ENCODE data around the gene ATMIN.
A peak's percentile ranks its signal among the peaks of the same experiment; 100 is the strongest.

The ATMIN gene

GRCh38 chr16:81071805-81072204 lies 36.2 kb downstream of the ATMIN start:
- no peak for DNase-seq

DNA sequence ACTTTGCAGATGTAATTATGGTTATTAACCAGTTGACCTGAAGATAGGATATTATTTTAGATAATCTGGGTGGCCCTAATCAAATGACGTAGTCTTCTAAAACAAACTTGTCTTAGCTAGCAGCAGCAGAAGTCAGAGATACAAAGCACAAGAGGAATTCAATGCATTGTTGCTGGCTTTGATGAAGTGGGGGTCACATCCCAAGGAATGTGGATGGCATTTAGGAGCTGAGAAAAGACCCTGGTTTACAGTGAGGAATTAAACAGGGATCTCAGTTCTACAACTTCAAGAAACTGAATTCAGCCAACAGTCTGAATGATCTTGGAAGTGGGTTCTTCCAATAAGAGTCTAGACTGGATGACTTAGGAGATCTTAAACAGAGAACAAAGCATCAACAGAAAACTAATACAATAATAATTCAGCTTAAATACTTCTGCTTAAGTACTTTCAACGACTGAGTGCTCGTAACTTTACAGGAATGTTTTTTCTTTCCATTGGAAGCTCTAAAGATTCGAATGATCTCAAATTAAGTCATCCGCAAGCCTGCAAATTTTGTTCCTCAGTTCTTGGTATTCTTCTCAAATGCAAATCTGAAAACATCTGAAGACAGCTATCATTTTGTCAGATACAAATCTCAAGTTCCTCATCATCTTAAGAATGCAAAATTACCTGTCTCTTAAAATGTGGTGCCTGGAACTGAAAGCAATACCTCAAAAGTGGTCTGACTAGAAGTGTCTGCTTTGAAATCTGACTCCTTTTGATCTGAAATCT lies 38.1 kb downstream of the ATMIN start:
- no peak for DNase-seq

DNA sequence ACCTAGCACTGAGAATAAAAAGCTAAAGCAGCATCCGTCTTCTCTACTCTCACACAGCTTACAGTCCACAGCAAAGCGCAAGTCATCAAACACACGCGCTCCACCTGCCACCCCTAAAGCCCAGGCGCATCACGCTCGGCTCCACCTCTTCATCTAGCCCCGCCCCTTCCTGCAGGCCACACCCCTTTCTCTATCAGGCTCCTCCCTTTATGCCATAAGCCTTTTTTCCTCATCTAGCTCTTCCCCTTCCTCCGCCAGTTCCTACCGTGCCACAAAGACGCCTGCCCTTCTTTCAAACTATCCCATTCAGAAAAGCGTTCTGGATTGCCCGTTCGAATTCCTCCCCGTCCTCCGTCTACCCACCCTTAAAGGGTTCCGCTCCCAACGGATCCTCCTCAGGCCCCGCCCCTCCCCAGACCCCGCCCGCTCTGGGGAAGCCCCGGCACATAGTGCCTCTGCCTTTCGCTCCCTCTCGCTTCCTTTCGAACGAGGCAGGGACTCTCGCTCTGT lies 41.0 kb downstream of the ATMIN start:
- peak; percentile 89 for DNase-seq

DNA sequence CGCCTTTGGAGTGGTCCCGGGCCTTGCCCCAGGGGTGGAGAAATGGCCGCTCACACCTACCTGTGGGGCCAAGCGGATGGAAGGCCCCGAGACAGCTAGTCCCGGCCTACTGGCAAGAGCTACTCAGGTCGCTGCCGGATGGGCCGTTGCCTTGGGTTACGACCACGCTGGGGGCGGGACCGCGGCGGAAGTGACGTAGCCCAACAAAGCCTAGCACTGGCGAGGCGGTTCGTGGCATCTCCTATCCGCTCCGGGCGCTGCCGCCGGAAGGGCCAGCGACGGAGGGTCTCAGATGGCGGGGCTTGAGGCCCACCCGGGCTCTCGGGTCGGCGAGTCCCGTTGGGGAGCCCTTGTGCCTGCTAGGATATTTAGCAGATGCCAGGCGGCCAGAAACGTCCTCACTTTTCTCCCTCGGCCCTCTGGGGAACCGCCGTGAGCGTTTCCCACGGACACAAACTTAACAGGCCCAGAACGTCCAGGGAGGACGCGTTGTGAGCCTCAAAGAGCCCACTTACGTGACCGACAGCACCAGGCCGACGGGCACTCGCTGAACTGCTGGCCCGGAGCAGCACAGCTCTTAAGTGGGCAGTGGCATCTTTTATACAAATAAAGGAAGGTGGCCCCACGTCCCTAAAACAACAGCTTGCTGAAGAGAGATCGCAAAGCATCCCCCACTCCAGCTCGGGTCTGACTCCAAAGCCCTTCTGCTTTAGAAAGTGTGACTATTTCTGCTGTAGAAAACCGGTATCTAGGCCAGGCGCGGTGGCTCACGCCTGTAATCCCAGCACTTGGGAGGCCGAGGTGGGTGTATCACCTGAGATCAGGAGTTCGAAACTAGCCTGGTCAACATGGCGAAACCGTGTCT lies 41.7 kb downstream of the ATMIN start, which contains the start of gene C16orf46:
C16orf46 (minus strand) TSS at position 163 of the 865 bp plus-strand sequence. CDS start 13,283 bp downstream, outside the sequence.
- peak; percentile 91 for DNase-seq

DNA sequence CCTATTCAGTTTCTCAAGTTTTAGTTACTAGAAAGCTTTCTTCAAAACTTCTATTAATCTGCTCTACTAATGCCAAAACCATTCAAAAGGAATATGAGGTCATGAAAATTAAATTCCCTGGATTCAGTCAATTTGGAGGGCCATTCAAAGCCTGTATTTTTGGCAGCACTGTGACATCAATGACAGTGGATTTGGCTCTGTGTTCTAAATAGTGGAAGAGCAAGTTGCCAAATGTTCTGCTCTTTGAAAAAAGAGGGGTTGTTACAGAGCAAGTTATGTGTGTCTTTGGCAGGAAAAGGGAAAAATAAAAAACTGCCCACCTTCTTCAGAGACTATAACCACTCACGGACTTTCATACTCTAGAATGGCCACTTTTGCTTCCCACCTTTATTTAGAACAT lies 44.6 kb downstream of the ATMIN start:
- no peak for DNase-seq

GRCh38 chr16:81081014-81081413 lies 45.4 kb downstream of the ATMIN start:
- DNase-seq, result no peak

- no peak for DNase-seq
Measured at GRCh38 chr16:81088836-81089235, 53.2 kb downstream of the ATMIN start.

DNA sequence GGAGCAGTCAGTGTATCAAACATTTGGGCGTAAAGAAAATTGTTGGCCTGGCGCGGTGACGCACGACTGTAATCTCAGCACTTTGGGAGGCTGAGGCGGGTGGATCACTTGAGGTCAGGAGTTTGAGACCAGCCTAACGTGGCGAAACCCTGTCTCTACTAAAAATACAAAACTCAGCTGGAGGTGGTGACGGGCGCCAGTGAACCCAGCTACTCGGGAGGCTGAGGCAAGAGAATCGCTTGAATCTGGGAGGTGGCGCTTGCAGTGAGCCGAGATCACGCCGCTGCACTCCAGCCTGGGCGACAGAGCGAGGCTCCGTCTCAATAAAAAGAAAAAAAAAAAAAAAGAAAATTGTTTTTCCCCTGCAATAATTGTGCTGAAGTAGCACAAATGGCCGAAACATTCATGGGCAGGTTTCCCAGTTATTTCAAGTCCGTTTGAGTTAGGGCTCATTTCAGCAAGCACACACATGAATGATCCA lies 59.2 kb downstream of the ATMIN start:
- DNase-seq, result no peak

DNA sequence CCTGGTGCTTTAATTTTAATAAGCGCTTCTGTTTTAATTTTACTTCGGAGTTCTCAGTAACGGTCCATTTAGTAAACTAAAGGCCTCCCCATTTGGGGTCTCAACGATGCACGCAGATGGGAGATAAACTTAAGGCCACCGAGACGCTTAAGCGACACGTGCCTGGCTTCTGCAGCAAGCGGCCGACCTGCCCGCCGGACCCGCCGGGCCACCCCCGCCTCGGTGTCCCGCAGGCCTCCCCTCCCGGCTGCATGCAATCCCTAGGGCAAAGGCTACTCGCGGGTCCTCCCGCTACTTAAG lies 60.0 kb downstream of the ATMIN start:
- no peak for DNase-seq

GRCh38 chr16:81095953-81096714 lies 60.5 kb downstream of the ATMIN start, which contains the start of gene GCSH:
GCSH (minus strand) TSS chr16:81096395; CDS start chr16:81096278, 117 bp downstream.
- DNase-seq, result peak; percentile 98

DNA sequence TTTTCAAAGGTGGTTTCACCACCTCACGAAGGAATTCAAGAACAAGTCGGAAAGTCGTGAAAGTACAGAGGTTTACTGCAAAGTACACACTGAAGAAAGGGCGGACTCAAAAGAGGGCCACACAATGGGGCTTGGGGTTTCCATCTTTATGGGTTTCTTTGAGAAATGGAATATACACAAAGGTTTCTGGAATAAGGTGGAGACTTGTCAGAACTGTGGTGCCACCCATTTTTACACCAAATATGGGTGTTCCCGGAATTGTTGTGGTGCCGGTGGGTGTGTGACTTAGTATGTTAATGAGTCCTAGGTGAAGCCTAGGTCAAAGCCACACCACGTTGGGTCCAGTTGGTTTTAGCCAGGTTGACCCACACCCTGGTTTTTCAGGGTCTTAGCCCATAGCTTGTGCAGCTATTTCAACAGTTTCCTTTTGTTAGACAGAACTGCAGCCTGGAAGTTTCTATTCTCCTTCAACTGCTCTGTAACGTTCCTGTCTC lies 61.1 kb downstream of the ATMIN start:
- no peak for DNase-seq
